T-helper 17 cell (primary cell): ENCODE measurements around the gene CCDC93. TPM values are rescaled to one million over a fixed set of nuclear protein-coding genes. Genes with fewer than 3 reads are reported as not detected.
"Not testable (repeated sequence)": the region's sequence is repeated elsewhere in the genome, so short reads cannot be mapped to it uniquely, and the experiment has no call there.

ENCODE experiments used
- ATAC-seq: fragments of 150-1000 bp; cut with Tn5 transposase; 2 replicates; pipeline ENCODE4 v1.10.0; 2021; ENCODE audit warnings: mild to moderate bottlenecking, moderate library complexity
- DNase-seq, 3 donors: peaks; one replicate each; pipeline versions ENCODE4 v3.0.0 to v3.0.0-alpha.2; 2020 to 2021
- H3K9me3 ChIP-seq: one replicate; pipeline ENCODE4 v1.7.0; 2013; ENCODE audit warnings: low read length, mild to moderate bottlenecking; ENCODE audit not compliant: control insufficient read depth, poor library complexity, severe bottlenecking
- H3K27ac Mint-ChIP-seq: one replicate; pipeline ENCODE4 v1.8.0; 2022; ENCODE audit warnings: mild to moderate bottlenecking, moderate library complexity, mixed read lengths
- H3K27me3 Mint-ChIP-seq: one replicate; pipeline ENCODE4 v1.8.0; 2022; ENCODE audit warnings: mixed read lengths
- H3K36me3 Mint-ChIP-seq: one replicate; pipeline ENCODE4 v1.8.0; 2022; ENCODE audit warnings: low read depth, mixed read lengths
- H3K4me1 Mint-ChIP-seq: one replicate; pipeline ENCODE4 v1.8.0; 2022; ENCODE audit warnings: mild to moderate bottlenecking, mixed read lengths
- H3K4me3 Mint-ChIP-seq: one replicate; pipeline ENCODE4 v1.8.0; 2022; ENCODE audit warnings: mild to moderate bottlenecking, moderate library complexity, mixed read lengths
- total RNA-seq, 4 donors: library from RNA in 2 of 4; stranded (reverse) in 2 of 4; gene quantifications; one replicate each; pipeline ENCODE4 v1.2.3 and lab custom pipeline; 2022 to 2026

Gene CCDC93
- total RNA-seq, 2 donors from 2014 or later, result 51.6 to 58.2 TPM

GRCh38 chr2:117933884-117934354, 80.0 kb downstream of the CCDC93 start:
- Mint-ChIP-seq H3K4me1 (no peaks in the 10 kb centered on the region), H3K4me3 (no peak overlapping the region), H3K27ac (no peak overlapping the region), H3K36me3 (peaks cover 25% of the 10 kb centered on the region), H3K27me3 (no peaks in the 10 kb centered on the region)
- no peak for ATAC-seq
- DNase-seq, result no peak
- H3K9me3 ChIP-seq, result no peaks in the 10 kb centered on the region

DNA sequence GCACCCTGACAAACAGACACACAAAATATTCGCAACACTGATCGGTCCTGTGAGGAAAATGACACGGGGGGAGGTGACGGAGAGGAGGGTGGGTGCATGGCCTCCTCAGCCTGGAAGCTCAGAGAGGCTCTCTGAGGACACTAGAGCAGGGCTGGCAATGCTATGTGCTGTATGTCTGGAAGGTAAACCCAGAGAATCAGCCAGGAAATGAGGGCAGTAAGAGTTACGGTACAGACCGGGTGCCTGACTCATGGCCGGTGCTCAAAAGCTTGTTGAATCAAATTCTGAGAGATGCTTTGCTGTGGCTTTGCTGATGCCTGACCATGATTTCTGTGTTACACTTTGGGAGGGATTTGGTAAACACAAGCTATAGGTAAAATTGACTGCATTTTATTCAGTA, 81.9 kb downstream of the CCDC93 start:
- Mint-ChIP-seq H3K4me3 (no peak overlapping the region), H3K27me3 (no peaks in the 10 kb centered on the region), H3K4me1 (no peaks in the 10 kb centered on the region), H3K36me3 (peaks cover 24% of the 10 kb centered on the region), H3K27ac (no peak overlapping the region)
- no peaks in the 10 kb centered on the region for H3K9me3 ChIP-seq
- DNase-seq, result no peak
- ATAC-seq, result no peak

- no peaks in the 10 kb centered on the region for H3K4me1 Mint-ChIP-seq
- peaks cover 24% of the 10 kb centered on the region for H3K36me3 Mint-ChIP-seq
- H3K27me3 Mint-ChIP-seq, result no peaks in the 10 kb centered on the region
- no peak for DNase-seq
- no peak overlapping the region for H3K27ac Mint-ChIP-seq
- ATAC-seq, result no peak
- H3K9me3 ChIP-seq, result no peaks in the 10 kb centered on the region
- no peak overlapping the region for H3K4me3 Mint-ChIP-seq
These were observed 82.6 kb downstream of the CCDC93 start for GRCh38 chr2:117931266-117931665.

- no peaks in the 10 kb centered on the region for H3K4me1 Mint-ChIP-seq
- H3K27ac Mint-ChIP-seq, result no peak overlapping the region
- H3K36me3 Mint-ChIP-seq, result peaks cover 26% of the 10 kb centered on the region
- no peak for DNase-seq
- ATAC-seq, result no peak
- no peaks in the 10 kb centered on the region for H3K27me3 Mint-ChIP-seq
- H3K9me3 ChIP-seq, result no peaks in the 10 kb centered on the region
- H3K4me3 Mint-ChIP-seq, result no peak overlapping the region
These were observed 83.1 kb downstream of the CCDC93 start for GRCh38 chr2:117930775-117931174.

DNA sequence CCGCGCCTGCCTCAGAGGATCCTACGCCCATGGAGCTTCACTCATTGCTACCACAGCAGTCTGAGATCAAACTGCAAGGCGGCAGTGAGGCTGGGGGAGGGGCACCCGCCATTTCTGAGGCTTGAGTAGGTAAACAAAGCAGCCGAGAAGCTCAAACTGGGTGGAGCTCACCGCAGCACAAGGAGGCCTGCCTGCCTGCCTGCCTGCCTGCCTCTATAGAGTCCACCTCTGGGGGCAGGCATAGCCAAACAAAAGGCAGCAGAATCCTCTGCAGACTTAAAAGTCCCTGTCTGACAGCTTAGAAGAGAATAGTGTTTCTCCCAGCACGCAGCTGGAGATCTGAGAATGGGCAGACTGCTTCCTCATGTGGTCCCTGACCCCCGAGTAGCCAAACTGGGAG, 90.4 kb downstream of the CCDC93 start:
- not testable (repeated sequence) for H3K4me3 Mint-ChIP-seq, ATAC-seq, DNase-seq, H3K27ac Mint-ChIP-seq, H3K27me3 Mint-ChIP-seq, H3K9me3 ChIP-seq, H3K4me1 Mint-ChIP-seq
- peaks cover 26% of the 10 kb centered on the region for H3K36me3 Mint-ChIP-seq

GRCh38 chr2:117921520-117921919, 92.3 kb downstream of the CCDC93 start:
- no peak overlapping the region for H3K4me3 Mint-ChIP-seq
- ATAC-seq (no peak), DNase-seq (no peak)
- H3K36me3 Mint-ChIP-seq, result peaks cover 29% of the 10 kb centered on the region
- no peaks in the 10 kb centered on the region for H3K9me3 ChIP-seq
- H3K27me3 Mint-ChIP-seq, result no peaks in the 10 kb centered on the region
- peaks cover 7% of the 10 kb centered on the region for H3K4me1 Mint-ChIP-seq
- no peak overlapping the region for H3K27ac Mint-ChIP-seq

DNA sequence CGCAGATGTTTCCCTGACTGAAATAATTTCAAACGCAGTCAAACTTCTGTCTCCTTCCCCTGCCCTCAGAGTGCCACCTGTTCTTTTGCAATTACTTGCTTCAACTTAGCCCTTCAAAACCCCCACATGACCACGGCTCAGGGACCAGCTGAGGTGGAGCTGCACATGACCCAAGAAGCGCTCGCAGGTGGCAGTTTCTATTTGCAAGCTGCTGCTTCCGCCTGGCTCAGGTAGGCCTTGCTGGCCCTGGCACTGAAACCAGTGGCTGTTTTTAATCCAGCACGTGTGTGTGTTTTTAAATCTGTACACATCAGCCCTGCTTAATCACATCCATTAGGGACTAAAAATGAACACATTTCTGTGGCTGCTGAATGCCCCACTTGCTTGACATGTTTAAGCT, 95.3 kb downstream of the CCDC93 start:
- Mint-ChIP-seq H3K4me1 (peaks cover 4% of the 10 kb centered on the region), H3K4me3 (no peak overlapping the region), H3K27me3 (no peaks in the 10 kb centered on the region), H3K36me3 (peaks cover 18% of the 10 kb centered on the region), H3K27ac (no peak overlapping the region)
- no peaks in the 10 kb centered on the region for H3K9me3 ChIP-seq
- ATAC-seq (no peak), DNase-seq (no peak)

DNA sequence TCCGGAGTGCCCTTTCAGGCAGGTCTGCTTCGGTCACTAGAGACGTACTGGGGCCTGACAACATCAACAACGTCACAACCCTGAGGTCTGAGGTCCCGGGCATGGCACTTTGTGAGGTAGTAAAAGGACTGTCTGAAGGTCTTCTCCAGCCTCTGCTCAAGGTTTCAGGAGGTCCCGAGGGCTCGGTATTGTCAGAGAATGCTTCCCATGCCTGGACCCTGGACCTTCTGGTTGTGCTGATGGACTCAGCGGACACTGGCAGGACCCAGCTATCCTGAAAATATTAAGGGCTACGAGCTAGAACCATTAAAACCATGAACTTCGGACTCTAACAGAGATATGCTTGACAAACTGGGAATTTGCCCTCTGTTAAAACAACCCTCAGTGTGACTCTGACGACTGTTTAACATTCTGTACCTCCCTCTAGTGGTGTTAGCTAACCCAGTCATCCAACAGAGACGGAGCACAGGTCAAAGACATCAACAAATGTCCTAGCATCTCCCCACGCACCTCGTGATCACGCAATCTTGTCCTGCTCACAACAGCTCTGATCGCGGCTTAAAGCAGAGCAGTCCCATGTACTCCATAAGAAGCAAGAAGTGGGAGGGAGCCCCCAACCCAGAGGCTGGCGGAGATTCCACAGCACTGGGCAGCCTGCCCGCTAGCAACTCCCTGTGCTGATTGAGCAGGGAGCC, 96.5 kb downstream of the CCDC93 start:
- no peaks in the 10 kb centered on the region for H3K9me3 ChIP-seq
- Mint-ChIP-seq H3K27ac (no peak overlapping the region), H3K4me1 (peaks cover 2% of the 10 kb centered on the region), H3K36me3 (peaks cover 16% of the 10 kb centered on the region), H3K27me3 (no peaks in the 10 kb centered on the region), H3K4me3 (no peak overlapping the region)
- no peak for DNase-seq
- no peak for ATAC-seq

DNA sequence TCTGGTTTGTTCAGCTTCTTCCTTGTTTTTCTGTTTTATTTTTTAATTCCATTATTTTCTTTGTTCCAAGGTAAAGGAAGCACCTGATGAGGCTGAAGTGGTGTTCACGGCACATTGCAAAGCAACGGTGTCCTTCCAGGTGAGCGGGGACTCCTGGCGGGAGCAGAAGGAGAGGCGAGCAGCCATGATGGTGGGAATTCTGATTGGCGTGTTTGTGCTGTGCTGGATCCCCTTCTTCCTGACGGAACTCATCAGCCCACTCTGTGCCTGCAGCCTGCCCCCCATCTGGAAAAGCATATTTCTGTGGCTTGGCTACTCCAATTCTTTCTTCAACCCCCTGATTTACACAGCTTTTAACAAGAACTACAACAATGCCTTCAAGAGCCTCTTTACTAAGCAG, 110.9 kb downstream of the CCDC93 start:
- Mint-ChIP-seq H3K4me3 (no peak overlapping the region), H3K36me3 (no peaks in the 10 kb centered on the region), H3K4me1 (no peaks in the 10 kb centered on the region), H3K27ac (no peak overlapping the region), H3K27me3 (no peaks in the 10 kb centered on the region)
- no peak for ATAC-seq
- no peak for DNase-seq
- H3K9me3 ChIP-seq, result no peaks in the 10 kb centered on the region

- no peak for DNase-seq
- Mint-ChIP-seq H3K27ac (no peak overlapping the region), H3K27me3 (peaks cover 19% of the 10 kb centered on the region), H3K36me3 (no peaks in the 10 kb centered on the region), H3K4me1 (no peaks in the 10 kb centered on the region), H3K4me3 (no peak overlapping the region)
- no peak for ATAC-seq
- peaks cover 3% of the 10 kb centered on the region for H3K9me3 ChIP-seq
These were observed 125.0 kb downstream of the CCDC93 start for GRCh38 chr2:117888897-117889296.

- no peak for DNase-seq
- peaks cover 2% of the 10 kb centered on the region for H3K36me3 Mint-ChIP-seq
- H3K4me1 Mint-ChIP-seq, result no peaks in the 10 kb centered on the region
- peaks cover 6% of the 10 kb centered on the region for H3K27me3 Mint-ChIP-seq
- ATAC-seq, result no peak
- no peak overlapping the region for H3K27ac Mint-ChIP-seq
- no peak overlapping the region for H3K4me3 Mint-ChIP-seq
- peaks cover 3% of the 10 kb centered on the region for H3K9me3 ChIP-seq
These were observed 128.6 kb downstream of the CCDC93 start for GRCh38 chr2:117885308-117885707.

- Mint-ChIP-seq H3K27ac (no peak overlapping the region), H3K4me1 (no peaks in the 10 kb centered on the region), H3K4me3 (no peak overlapping the region), H3K27me3 (peaks cover 19% of the 10 kb centered on the region), H3K36me3 (peaks cover 2% of the 10 kb centered on the region)
- ATAC-seq, result no peak
- H3K9me3 ChIP-seq, result no peaks in the 10 kb centered on the region
- DNase-seq, result no peak
These were observed 134.9 kb downstream of the CCDC93 start for GRCh38 chr2:117879003-117879402.

GRCh38 chr2:117875786-117876185, 138.1 kb downstream of the CCDC93 start:
- Mint-ChIP-seq H3K4me1 (no peaks in the 10 kb centered on the region), H3K27ac (no peak overlapping the region)

More at GRCh38 chr2:117875786-117876185, 138.1 kb downstream of the CCDC93 start:
- Mint-ChIP-seq H3K36me3 (no peaks in the 10 kb centered on the region), H3K4me3 (no peak overlapping the region), H3K27me3 (peaks cover 19% of the 10 kb centered on the region)
- H3K9me3 ChIP-seq, result no peaks in the 10 kb centered on the region
- ATAC-seq (no peak), DNase-seq (no peak)
